OCI-LY7 (cell line): Measurements from ENCODE around the gene PIK3R1.

Source experiments
- EZH2phosphoT487 ChIP-seq: fragments of 200-600 bp; sonication (generic); IDR thresholded peaks from 2 replicates; pipeline ENCODE4 v1.6.1; 2018; ENCODE audit warnings: low read depth, borderline replicate concordance, mild to moderate bottlenecking, mixed run types, antibody characterized with exemption, low read length, moderate library complexity, mixed read lengths
- TF ChIP-seq, protein P1 (sequence below): fragments of 200-600 bp; sonication (generic); conservative IDR thresholded peaks from 2 replicates; pipeline ENCODE4 v1.5.1; 2014; ENCODE audit warnings: mild to moderate bottlenecking, antibody characterized with exemption, low read length, moderate library complexity, mixed read lengths

DNA sequence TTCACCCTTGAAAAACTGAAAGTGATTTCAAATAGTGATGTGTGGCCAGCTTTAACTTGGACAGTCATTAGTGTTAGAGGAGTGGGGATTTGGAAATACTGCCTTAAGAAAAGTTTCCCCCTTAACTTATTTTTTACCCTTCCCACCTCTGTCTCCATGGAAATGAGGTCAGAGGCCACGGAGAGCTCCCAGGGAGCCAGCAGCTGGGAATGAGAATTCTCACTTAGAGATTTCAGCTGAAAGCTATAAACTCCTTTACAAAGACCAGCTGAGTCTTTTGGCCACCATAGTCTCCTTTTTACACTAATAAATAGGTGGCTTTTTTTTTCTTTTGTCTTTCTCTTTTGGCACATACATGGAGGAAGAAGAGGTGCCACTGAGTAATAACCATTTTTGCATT is 45.7 kb upstream of the PIK3R1 start:
- TF ChIP-seq, protein P1, sequence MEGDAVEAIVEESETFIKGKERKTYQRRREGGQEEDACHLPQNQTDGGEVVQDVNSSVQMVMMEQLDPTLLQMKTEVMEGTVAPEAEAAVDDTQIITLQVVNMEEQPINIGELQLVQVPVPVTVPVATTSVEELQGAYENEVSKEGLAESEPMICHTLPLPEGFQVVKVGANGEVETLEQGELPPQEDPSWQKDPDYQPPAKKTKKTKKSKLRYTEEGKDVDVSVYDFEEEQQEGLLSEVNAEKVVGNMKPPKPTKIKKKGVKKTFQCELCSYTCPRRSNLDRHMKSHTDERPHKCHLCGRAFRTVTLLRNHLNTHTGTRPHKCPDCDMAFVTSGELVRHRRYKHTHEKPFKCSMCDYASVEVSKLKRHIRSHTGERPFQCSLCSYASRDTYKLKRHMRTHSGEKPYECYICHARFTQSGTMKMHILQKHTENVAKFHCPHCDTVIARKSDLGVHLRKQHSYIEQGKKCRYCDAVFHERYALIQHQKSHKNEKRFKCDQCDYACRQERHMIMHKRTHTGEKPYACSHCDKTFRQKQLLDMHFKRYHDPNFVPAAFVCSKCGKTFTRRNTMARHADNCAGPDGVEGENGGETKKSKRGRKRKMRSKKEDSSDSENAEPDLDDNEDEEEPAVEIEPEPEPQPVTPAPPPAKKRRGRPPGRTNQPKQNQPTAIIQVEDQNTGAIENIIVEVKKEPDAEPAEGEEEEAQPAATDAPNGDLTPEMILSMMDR = no peak
- TF ChIP-seq EZH2phosphoT487 = no peak
